Gastroesophageal sphincter (tissue), 3 donors: ENCODE results near the gene TET2.

ENCODE experiments used
- CTCF ChIP-seq, 4 experiments: fragments of 200-600 bp in 2 of 4; fragments of 450-650 bp in 2 of 4; sonication (generic) in 1 of 4; IDR thresholded peaks; one replicate each; pipeline ENCODE4 v1.5.1; 2017 to 2019; ENCODE audit warnings: antibody characterized with exemption in 4 of 4, mild to moderate bottlenecking in 2 of 4, moderate library complexity in 2 of 4
- EP300 ChIP-seq: sonication (generic); formaldehyde crosslinking; IDR thresholded peaks from one replicate; pipeline ENCODE4 v1.6.1; 2017; ENCODE audit warnings: antibody characterized with exemption, mild to moderate bottlenecking
- POLR2A ChIP-seq, 2 donors: fragments of 450-650 bp; IDR thresholded peaks; one replicate each; pipeline ENCODE4 v1.6.1; 2017; ENCODE audit warnings: antibody characterized with exemption in 2 of 2, mild to moderate bottlenecking in 2 of 2, moderate library complexity in 1 of 2
- POLR2AphosphoS5 ChIP-seq: sonication (generic); formaldehyde crosslinking; IDR thresholded peaks from one replicate; pipeline ENCODE4 v1.6.1; 2017; ENCODE audit warnings: antibody characterized with exemption

- TF ChIP-seq CTCF (IDR thresholded peaks at IDR 0.05), result no peak
- no peak for TF ChIP-seq POLR2A (IDR thresholded peaks at IDR 0.05)
- no peak for TF ChIP-seq POLR2AphosphoS5
- TF ChIP-seq EP300, result no peak
These were observed 33.1 kb downstream of the TET2 start for GRCh38 chr4:105179539-105180401.
